Central memory CD8-positive, alpha-beta T cell (primary cell): Measurements from ENCODE around the gene STAM2.
"Not testable (repeated sequence)": the region's sequence is repeated elsewhere in the genome, so short reads cannot be mapped to it uniquely, and the experiment has no call there.

Experiments used
- ATAC-seq: fragments of 150-1000 bp; cut with Tn5 transposase; replicated peaks from 2 replicates; pipeline ENCODE4 v1.10.0; 2022; ENCODE audit warnings: mild to moderate bottlenecking, moderate FRiP score, moderate number of reproducible peaks; ENCODE audit not compliant: poor library complexity, severe bottlenecking; ENCODE audit errors: extremely low read depth
- DNase-seq, 2 donors: peaks; one replicate each; pipeline ENCODE4 v3.0.0; 2021; ENCODE audit warnings: low spot score in 2 of 2
- H3K27ac Mint-ChIP-seq: one replicate; pipeline ENCODE4 v1.8.0; 2022; ENCODE audit warnings: low read depth, mild to moderate bottlenecking, moderate library complexity, mixed read lengths
- H3K27me3 Mint-ChIP-seq: one replicate; pipeline ENCODE4 v1.8.0; 2022; ENCODE audit warnings: mixed read lengths
- H3K36me3 Mint-ChIP-seq: one replicate; pipeline ENCODE4 v1.8.0; 2022; ENCODE audit warnings: mild to moderate bottlenecking, moderate library complexity, mixed read lengths; ENCODE audit not compliant: insufficient read depth
- H3K4me1 Mint-ChIP-seq: one replicate; pipeline ENCODE4 v1.8.0; 2022; ENCODE audit warnings: mixed read lengths
- H3K4me3 Mint-ChIP-seq: one replicate; pipeline ENCODE4 v1.8.0; 2022; ENCODE audit warnings: mild to moderate bottlenecking, moderate library complexity, mixed read lengths
- H3K9me3 Mint-ChIP-seq: one replicate; pipeline ENCODE4 v1.8.0; 2022; ENCODE audit warnings: mixed read lengths

Gene STAM2

GRCh38 chr2:152186808-152187207 lies 11.2 kb upstream of the STAM2 start:
- H3K9me3 Mint-ChIP-seq, DNase-seq, ATAC-seq, H3K36me3 Mint-ChIP-seq, H3K4me3 Mint-ChIP-seq, H3K27ac Mint-ChIP-seq, H3K4me1 Mint-ChIP-seq: not testable (repeated sequence)
- peaks cover 66% of the 10 kb centered on the region for H3K27me3 Mint-ChIP-seq

- H3K4me3 Mint-ChIP-seq, result no peak overlapping the region
- H3K27me3 Mint-ChIP-seq, result peaks cover 71% of the 10 kb centered on the region
- no peaks in the 10 kb centered on the region for H3K9me3 Mint-ChIP-seq
- H3K4me1 Mint-ChIP-seq, result no peaks in the 10 kb centered on the region
- peaks cover 2% of the 10 kb centered on the region for H3K36me3 Mint-ChIP-seq
- no peak for DNase-seq
- H3K27ac Mint-ChIP-seq, result no peak overlapping the region
- ATAC-seq, result no peak
These were observed 10.7 kb upstream of the STAM2 start for GRCh38 chr2:152186262-152186661.

- no peaks in the 10 kb centered on the region for H3K4me1 Mint-ChIP-seq
- no peak overlapping the region for H3K4me3 Mint-ChIP-seq
- H3K36me3 Mint-ChIP-seq, result peaks cover 2% of the 10 kb centered on the region
- DNase-seq (no peak), ATAC-seq (no peak)
- H3K27ac Mint-ChIP-seq, result no peak overlapping the region
- peaks cover 79% of the 10 kb centered on the region for H3K27me3 Mint-ChIP-seq
- H3K9me3 Mint-ChIP-seq, result no peaks in the 10 kb centered on the region
These were observed 8.0 kb upstream of the STAM2 start for GRCh38 chr2:152183401-152184073.

GRCh38 chr2:152177667-152178066 lies 2.1 kb upstream of the STAM2 start:
- peaks cover 15% of the 10 kb centered on the region for H3K4me1 Mint-ChIP-seq
- peaks cover 12% of the 10 kb centered on the region for H3K36me3 Mint-ChIP-seq
- H3K27me3 Mint-ChIP-seq, result peaks cover 33% of the 10 kb centered on the region
- H3K9me3 Mint-ChIP-seq, H3K4me3 Mint-ChIP-seq, DNase-seq, ATAC-seq, H3K27ac Mint-ChIP-seq: not testable (repeated sequence)

GRCh38 chr2:152176113-152176714 lies 651 bp upstream of the STAM2 start:
- peak; percentile 1 for ATAC-seq
- Mint-ChIP-seq H3K27me3 (peaks cover 18% of the 10 kb centered on the region), H3K4me1 (peaks cover 27% of the 10 kb centered on the region), H3K9me3 (no peaks in the 10 kb centered on the region), H3K27ac (peak overlapping the region; percentile 100), H3K36me3 (peaks cover 12% of the 10 kb centered on the region), H3K4me3 (peak overlapping the region; percentile 99)
- no peak for DNase-seq

- peak overlapping the region; percentile 99 for H3K4me3 Mint-ChIP-seq
- H3K4me1 Mint-ChIP-seq, result peaks cover 27% of the 10 kb centered on the region
- peaks cover 6% of the 10 kb centered on the region for H3K27me3 Mint-ChIP-seq
- peaks cover 12% of the 10 kb centered on the region for H3K36me3 Mint-ChIP-seq
- H3K27ac Mint-ChIP-seq, result peak overlapping the region; percentile 100
- DNase-seq, result no peak
- no peaks in the 10 kb centered on the region for H3K9me3 Mint-ChIP-seq
- ATAC-seq, result peak; percentile 26
These were observed 573 bp downstream of the STAM2 start for GRCh38 chr2:152175012-152175367.

GRCh38 chr2:152174574-152174973 lies 989 bp downstream of the STAM2 start:
- Mint-ChIP-seq H3K27me3 (peaks cover 2% of the 10 kb centered on the region), H3K27ac (peak overlapping the region; percentile 100), H3K9me3 (no peaks in the 10 kb centered on the region), H3K4me3 (peak overlapping the region; percentile 99), H3K4me1 (peaks cover 30% of the 10 kb centered on the region), H3K36me3 (peaks cover 12% of the 10 kb centered on the region)
- no peak for ATAC-seq
- no peak for DNase-seq

GRCh38 chr2:152173831-152174230 lies 1.7 kb downstream of the STAM2 start:
- DNase-seq (no peak), ATAC-seq (no peak)
- Mint-ChIP-seq H3K4me3 (no peak overlapping the region), H3K27ac (no peak overlapping the region), H3K27me3 (no peaks in the 10 kb centered on the region), H3K9me3 (no peaks in the 10 kb centered on the region), H3K4me1 (peaks cover 35% of the 10 kb centered on the region), H3K36me3 (peaks cover 12% of the 10 kb centered on the region)

- H3K27me3 Mint-ChIP-seq, ATAC-seq, H3K4me3 Mint-ChIP-seq, DNase-seq, H3K9me3 Mint-ChIP-seq: not testable (repeated sequence)
- H3K27ac Mint-ChIP-seq, result peak overlapping the region; percentile 5
- peaks cover 44% of the 10 kb centered on the region for H3K4me1 Mint-ChIP-seq
- peaks cover 12% of the 10 kb centered on the region for H3K36me3 Mint-ChIP-seq
These were observed 3.3 kb downstream of the STAM2 start for GRCh38 chr2:152172201-152172785.

GRCh38 chr2:152171718-152172117 lies 3.8 kb downstream of the STAM2 start:
- ATAC-seq, result no peak
- H3K27ac Mint-ChIP-seq, result peak overlapping the region; percentile 5
- no peaks in the 10 kb centered on the region for H3K27me3 Mint-ChIP-seq
- H3K4me1 Mint-ChIP-seq, result peaks cover 49% of the 10 kb centered on the region
- DNase-seq, result no peak
- no peaks in the 10 kb centered on the region for H3K9me3 Mint-ChIP-seq
- H3K4me3 Mint-ChIP-seq, result no peak overlapping the region
- H3K36me3 Mint-ChIP-seq, result peaks cover 12% of the 10 kb centered on the region

GRCh38 chr2:152169158-152169557 lies 6.4 kb downstream of the STAM2 start:
- H3K4me1 Mint-ChIP-seq, result peaks cover 56% of the 10 kb centered on the region
- not testable (repeated sequence) for H3K27me3 Mint-ChIP-seq, ATAC-seq, H3K4me3 Mint-ChIP-seq, H3K36me3 Mint-ChIP-seq, H3K27ac Mint-ChIP-seq, DNase-seq, H3K9me3 Mint-ChIP-seq

- not testable (repeated sequence) for H3K36me3 Mint-ChIP-seq, H3K4me3 Mint-ChIP-seq, ATAC-seq, H3K9me3 Mint-ChIP-seq, H3K27me3 Mint-ChIP-seq, H3K27ac Mint-ChIP-seq, DNase-seq
- H3K4me1 Mint-ChIP-seq, result peaks cover 59% of the 10 kb centered on the region
These were observed 8.1 kb downstream of the STAM2 start for GRCh38 chr2:152167470-152167869.

GRCh38 chr2:152167065-152167464 lies 8.5 kb downstream of the STAM2 start:
- no peak for ATAC-seq

More at GRCh38 chr2:152167065-152167464, 8.5 kb downstream of the STAM2 start:
- DNase-seq, result no peak
- Mint-ChIP-seq H3K27ac (no peak overlapping the region), H3K9me3 (no peaks in the 10 kb centered on the region), H3K27me3 (no peaks in the 10 kb centered on the region), H3K4me3 (no peak overlapping the region), H3K4me1 (peaks cover 55% of the 10 kb centered on the region), H3K36me3 (no peaks in the 10 kb centered on the region)
